GM12864 (cell line): ENCODE measurements around the gene ELL2.

Experiments
- DNase-seq: peaks from one replicate; pipeline ENCODE4 v3.0.0-alpha.2; 2011; ENCODE audit warnings: low read depth
- H3K4me3 ChIP-seq: 2 replicates; pipeline ENCODE4 v1.5.1; 2011; ENCODE audit warnings: mild to moderate bottlenecking, low read depth, low read length, control low read depth
- TF ChIP-seq, protein P1 (sequence below): IDR thresholded peaks from 2 replicates; pipeline ENCODE4 v1.5.1; 2011; ENCODE audit warnings: low read depth, mild to moderate bottlenecking, moderate library complexity, low read length, control low read depth, inconsistent platforms; ENCODE audit errors: missing control alignments

The ELL2 gene

DNA sequence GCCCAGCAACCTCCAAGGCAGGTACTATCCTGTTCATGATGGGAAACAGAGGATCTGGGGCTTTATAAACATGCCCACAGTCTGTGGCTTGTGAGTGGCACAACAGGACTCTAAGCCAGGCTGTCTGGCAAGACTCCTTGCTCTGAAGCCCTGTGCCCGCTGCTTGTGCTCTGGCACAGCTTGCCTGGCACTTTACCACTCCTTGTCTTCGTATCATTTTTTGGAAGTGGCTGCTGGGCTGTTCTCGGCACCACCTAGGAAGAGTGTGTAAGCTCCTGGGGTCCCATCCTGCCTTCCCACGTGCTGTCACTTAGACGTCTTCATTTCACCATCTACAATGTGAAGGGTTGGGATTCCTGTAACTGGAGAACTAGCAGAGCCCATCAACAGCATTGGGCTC lies 79.8 kb downstream of the ELL2 start:
- H3K4me3 ChIP-seq, result no peak overlapping the region
- TF ChIP-seq, protein P1, sequence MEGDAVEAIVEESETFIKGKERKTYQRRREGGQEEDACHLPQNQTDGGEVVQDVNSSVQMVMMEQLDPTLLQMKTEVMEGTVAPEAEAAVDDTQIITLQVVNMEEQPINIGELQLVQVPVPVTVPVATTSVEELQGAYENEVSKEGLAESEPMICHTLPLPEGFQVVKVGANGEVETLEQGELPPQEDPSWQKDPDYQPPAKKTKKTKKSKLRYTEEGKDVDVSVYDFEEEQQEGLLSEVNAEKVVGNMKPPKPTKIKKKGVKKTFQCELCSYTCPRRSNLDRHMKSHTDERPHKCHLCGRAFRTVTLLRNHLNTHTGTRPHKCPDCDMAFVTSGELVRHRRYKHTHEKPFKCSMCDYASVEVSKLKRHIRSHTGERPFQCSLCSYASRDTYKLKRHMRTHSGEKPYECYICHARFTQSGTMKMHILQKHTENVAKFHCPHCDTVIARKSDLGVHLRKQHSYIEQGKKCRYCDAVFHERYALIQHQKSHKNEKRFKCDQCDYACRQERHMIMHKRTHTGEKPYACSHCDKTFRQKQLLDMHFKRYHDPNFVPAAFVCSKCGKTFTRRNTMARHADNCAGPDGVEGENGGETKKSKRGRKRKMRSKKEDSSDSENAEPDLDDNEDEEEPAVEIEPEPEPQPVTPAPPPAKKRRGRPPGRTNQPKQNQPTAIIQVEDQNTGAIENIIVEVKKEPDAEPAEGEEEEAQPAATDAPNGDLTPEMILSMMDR, result no peak
- DNase-seq, result no peak

DNA sequence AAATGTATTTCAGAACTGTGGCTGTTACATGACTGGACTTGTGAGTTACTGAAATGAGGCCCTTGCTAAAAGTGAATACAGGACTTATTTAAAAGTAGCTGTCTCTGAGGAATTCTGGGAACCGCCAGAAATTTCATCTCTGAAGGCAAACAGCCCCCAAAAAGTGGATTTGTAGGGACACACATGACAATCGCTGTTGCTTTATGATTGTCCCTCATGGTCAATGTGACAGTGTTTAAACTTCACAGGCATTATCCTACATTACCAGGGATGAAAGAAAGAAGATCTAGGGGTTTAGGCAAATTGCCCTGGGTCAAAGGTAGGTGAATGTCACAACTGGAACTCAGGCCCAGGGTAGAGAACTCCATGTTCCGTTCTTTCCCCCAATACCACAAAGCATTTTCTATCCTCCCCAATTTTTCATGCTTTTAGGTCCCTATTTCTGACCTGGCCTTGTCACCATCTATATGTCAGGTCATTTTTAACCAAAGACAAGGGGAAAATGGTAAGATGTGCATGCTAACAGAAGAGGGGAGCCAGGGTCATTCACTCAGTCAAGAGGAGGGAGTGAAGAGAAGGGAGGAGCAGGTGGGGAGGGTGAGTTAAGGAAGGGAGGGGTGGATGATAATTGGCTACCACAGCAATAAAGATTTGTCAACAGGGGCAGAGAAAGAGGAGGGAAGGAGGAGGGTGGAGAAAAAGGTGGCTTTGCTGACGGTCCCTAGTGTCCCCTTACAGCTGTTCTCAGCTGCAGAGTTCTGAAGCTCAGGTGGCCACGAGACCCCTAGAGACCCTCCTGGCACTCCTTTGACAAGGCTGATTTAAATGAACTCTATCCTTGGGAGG lies 81.3 kb downstream of the ELL2 start:
- DNase-seq, result no peak
- no peak overlapping the region for H3K4me3 ChIP-seq
- TF ChIP-seq, protein P1, result no peak

DNA sequence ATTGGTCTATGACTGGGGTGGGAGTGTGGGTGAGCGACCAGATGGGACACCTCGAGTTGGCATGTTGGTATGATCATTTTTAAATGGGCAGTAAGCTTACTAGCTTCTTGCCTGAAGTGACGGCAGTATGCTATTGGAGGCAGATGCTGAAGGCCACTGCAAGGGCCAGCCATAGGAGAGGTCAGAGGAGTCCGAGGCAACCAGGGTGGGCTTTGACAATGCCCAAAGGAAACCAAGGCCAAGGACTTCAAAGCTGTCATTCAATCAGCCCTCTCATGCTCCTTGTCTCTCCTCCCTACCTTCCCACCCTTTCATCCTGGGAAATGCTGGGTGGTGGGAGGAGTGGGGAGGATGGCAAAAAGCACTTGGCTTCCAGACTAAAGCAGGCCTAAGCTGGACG lies 82.0 kb downstream of the ELL2 start:
- DNase-seq, result no peak
- H3K4me3 ChIP-seq, result no peak overlapping the region
- TF ChIP-seq, protein P1, result no peak

DNA sequence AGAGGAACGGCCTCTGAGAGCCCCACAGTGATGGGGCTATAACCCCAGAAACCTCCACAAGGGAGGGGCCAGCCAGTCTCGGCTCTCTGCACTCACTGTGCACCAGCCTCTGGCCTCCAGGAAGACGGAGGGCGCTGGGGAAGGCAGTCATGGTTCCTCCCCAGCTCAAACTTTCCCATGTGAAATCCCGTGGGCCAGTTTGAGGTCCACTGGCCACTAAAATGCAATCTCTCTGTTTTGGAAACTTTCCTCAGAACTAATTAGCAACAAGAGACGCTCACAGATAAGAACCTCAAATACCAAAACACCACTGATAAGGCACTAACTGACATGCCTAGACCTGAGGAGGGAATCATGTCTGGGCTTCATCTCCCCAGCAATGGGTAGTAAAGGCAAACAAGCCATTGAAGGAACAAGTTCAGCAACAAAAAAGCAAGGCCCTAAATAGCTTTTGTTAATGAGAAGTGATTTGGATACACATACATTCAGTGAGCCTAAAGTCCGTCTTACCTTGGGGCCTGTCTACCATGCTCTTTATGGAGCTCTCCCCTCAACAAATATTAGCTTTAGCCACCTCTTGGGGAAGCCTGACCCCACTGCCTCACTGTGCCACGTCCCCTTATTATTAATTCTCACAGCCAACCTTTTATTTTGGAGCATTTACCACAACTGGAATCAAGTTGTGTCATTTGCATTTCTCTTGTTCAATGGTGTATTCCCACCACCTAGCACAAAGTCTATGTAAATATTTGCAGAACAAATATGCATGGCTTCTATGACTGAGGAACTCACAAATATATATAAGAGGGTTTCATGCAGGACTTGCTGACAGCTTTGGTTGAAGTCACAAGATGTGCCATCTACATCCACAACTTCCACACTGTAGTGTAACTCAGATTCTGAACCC lies 83.0 kb downstream of the ELL2 start:
- no peak overlapping the region for H3K4me3 ChIP-seq
- TF ChIP-seq, protein P1, result no peak
- no peak for DNase-seq

DNA sequence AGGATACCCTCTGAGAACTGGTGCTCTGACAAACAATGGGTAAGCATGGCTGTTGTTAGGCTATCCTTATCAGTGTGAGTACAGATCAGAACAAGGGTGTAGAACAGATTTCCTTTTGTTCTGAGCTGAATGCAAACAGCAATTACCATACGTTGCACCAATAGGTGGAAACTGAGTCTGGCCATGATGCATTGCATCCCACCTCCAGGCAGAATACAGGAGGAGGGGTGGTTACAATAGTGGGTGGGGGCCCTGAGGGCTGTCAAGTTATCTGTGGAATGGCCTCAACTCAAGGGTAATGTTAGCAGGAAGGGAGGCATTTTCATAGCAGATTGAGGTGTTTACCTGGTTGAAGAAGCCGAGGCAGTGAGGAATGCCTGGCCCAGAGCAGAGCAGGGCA lies 84.9 kb downstream of the ELL2 start:
- TF ChIP-seq, protein P1, result no peak
- H3K4me3 ChIP-seq, result no peak overlapping the region

DNA sequence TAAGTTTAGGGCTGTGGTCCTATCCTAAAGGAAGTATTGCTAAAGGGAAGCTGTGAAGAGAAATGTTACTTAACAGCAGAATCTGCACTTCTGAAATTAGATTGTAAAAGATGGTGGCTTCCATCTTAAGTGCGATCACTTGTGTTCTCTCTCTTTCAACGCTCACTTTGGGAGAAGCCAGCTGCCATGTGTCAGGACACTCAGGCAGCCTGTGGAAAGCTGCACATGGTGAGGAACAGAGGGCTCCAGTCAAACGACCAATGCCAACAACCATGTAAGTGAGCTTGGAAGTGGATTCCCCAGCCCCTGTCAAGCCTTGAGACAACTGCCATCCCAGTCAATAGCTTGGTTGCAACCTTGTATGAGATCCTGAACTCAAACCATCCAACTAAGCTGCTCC lies 87.4 kb downstream of the ELL2 start:
- H3K4me3 ChIP-seq, result no peak overlapping the region
- TF ChIP-seq, protein P1, result no peak
- no peak for DNase-seq

More for the DNA sequence above, 84.9 kb downstream of the ELL2 start:
- no peak for DNase-seq
